ENCODE results near the gene ALG12.

The ALG12 gene

DNA sequence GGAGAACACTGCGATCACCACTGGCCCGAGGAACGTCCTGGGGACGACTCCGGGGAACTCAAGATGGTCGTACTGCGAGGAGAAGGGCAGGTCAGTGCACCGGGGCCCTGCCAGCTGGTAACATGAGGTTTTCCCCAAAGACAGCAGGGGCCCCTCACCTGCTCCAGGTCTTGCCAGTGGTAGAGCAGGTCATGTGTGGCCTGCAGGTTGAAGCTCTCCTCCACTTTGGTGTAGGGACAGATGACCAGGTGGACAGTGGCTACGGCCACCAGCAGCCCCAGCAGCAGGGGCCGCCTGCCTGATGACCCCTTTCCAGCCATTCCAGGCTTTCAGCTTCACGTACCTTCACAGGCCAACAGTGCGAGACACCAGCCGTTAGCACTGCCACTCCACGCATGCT lies 4.8 kb downstream of the ALG12 start:
- Histone ChIP-seq H3K27ac (ENCODE audit: low read length) (no peak overlapping the region), H2AFZ (ENCODE audit: low read depth, low read length) (no peak overlapping the region), H3K9ac (ENCODE audit: low read length) (no peak overlapping the region), H3K79me2 (ENCODE audit: low read length) (no peaks in the 10 kb centered on the region), H3K36me3 (replicated peaks; ENCODE audit: low read depth, low read length) (no peaks in the 10 kb centered on the region), H3K27me3 (ENCODE audit: low read depth, low read length) (no peaks in the 10 kb centered on the region), H3K4me1 (ENCODE audit: low read length) (0 out of 2 replicates have a peak, but pooled peaks cover 5% of the 10 kb centered on the region), H3K4me2 (ENCODE audit: low read length) (no peak overlapping the region), H3K9me3 (ENCODE audit: insufficient read depth, low read length) (no peaks in the 10 kb centered on the region), H3K4me3 (ENCODE audit: low read length) (no peak overlapping the region), H4K20me1 (ENCODE audit: insufficient read depth, low read length) (no peaks in the 10 kb centered on the region)
- no peak for TF ChIP-seq EZH2phosphoT487 (IDR thresholded peaks at IDR 0.05; ENCODE audit: low read depth)
- TF ChIP-seq, protein P1, sequence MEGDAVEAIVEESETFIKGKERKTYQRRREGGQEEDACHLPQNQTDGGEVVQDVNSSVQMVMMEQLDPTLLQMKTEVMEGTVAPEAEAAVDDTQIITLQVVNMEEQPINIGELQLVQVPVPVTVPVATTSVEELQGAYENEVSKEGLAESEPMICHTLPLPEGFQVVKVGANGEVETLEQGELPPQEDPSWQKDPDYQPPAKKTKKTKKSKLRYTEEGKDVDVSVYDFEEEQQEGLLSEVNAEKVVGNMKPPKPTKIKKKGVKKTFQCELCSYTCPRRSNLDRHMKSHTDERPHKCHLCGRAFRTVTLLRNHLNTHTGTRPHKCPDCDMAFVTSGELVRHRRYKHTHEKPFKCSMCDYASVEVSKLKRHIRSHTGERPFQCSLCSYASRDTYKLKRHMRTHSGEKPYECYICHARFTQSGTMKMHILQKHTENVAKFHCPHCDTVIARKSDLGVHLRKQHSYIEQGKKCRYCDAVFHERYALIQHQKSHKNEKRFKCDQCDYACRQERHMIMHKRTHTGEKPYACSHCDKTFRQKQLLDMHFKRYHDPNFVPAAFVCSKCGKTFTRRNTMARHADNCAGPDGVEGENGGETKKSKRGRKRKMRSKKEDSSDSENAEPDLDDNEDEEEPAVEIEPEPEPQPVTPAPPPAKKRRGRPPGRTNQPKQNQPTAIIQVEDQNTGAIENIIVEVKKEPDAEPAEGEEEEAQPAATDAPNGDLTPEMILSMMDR (IDR thresholded peaks at IDR 0.05; ENCODE audit: low read depth, low read length) = no peak

DNA sequence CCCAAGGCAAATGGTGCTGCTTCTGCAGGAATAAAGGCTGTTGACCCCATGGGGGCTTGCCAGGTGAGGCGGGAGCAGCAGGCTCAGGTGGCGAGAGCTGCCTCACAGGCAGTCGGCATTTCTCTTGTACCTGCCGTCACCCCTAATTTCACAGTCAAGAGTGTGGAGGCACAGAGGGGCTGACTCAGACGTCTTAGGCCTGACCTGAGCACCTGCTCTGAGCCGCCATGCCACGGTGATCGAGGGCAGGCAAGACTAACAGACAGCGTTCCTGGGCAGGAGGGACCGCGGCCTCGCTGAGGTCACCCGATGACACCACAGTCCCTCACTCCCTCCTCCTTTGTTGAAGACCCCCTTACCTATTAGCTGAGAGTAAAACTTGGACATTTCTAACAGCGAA lies 5.2 kb downstream of the ALG12 start:
- Histone ChIP-seq H2AFZ (ENCODE audit: low read depth, low read length) (no peak overlapping the region), H3K79me2 (ENCODE audit: low read length) (no peaks in the 10 kb centered on the region), H3K4me1 (ENCODE audit: low read length) (0 out of 2 replicates have a peak, but pooled peaks cover 5% of the 10 kb centered on the region), H3K27me3 (ENCODE audit: low read depth, low read length) (no peaks in the 10 kb centered on the region), H4K20me1 (ENCODE audit: insufficient read depth, low read length) (no peaks in the 10 kb centered on the region), H3K4me3 (ENCODE audit: low read length) (no peak overlapping the region), H3K36me3 (replicated peaks; ENCODE audit: low read depth, low read length) (no peaks in the 10 kb centered on the region), H3K9ac (ENCODE audit: low read length) (no peak overlapping the region), H3K9me3 (ENCODE audit: insufficient read depth, low read length) (no peaks in the 10 kb centered on the region), H3K27ac (ENCODE audit: low read length) (no peak overlapping the region), H3K4me2 (ENCODE audit: low read length) (no peak overlapping the region)
- TF ChIP-seq, protein P1 (IDR thresholded peaks at IDR 0.05; ENCODE audit: low read depth, low read length) = no peak
- no peak for TF ChIP-seq EZH2phosphoT487 (IDR thresholded peaks at IDR 0.05; ENCODE audit: low read depth)

DNA sequence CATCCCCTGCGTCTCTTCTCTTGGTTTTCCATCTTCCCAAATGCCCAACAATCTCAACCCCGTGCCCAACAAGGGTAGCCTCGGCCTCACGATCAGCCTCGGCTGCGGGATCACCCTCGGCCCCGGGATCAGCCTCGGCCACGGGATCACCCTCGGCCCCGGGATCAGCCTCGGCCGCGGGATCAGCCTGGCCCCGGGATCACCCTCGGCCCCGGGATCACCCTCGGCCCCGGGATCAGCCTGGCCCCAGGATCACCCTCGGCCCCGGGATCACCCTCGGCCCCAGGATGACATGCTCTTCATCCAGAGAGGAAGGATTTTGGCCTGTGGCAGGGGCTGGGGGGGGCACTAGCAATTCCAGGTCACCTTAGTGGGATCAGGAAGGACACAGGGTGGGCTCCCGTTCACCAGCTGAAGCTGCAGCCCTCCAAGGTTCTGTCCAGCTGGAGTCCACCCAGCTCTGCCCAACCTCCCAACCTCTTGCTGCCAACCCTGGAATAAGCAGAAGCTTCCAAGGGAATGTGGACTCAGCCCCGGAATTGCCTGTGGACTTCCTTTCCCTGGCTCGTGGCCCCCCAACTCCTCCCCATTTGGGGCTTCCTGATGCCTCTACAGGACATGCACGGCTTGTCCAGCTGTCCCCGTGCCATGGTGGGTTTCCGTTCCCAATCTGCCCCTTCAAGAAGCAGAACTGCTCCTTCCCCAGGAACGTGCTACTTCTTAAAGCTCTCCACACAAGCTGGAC lies 6.2 kb downstream of the ALG12 start:
- Histone ChIP-seq H3K27me3 (ENCODE audit: low read depth, low read length) (no peaks in the 10 kb centered on the region), H3K79me2 (ENCODE audit: low read length) (no peaks in the 10 kb centered on the region), H3K27ac (ENCODE audit: low read length) (no peak overlapping the region), H3K4me2 (ENCODE audit: low read length) (no peak overlapping the region), H2AFZ (ENCODE audit: low read depth, low read length) (no peak overlapping the region), H3K9ac (ENCODE audit: low read length) (no peak overlapping the region), H3K4me1 (ENCODE audit: low read length) (0 out of 2 replicates have a peak, but pooled peaks cover 2% of the 10 kb centered on the region), H4K20me1 (ENCODE audit: insufficient read depth, low read length) (no peaks in the 10 kb centered on the region), H3K9me3 (ENCODE audit: insufficient read depth, low read length) (no peaks in the 10 kb centered on the region), H3K4me3 (ENCODE audit: low read length) (no peak overlapping the region), H3K36me3 (replicated peaks; ENCODE audit: low read depth, low read length) (no peaks in the 10 kb centered on the region)
- TF ChIP-seq EZH2phosphoT487 (IDR thresholded peaks at IDR 0.05; ENCODE audit: low read depth) = no peak
- TF ChIP-seq, protein P1 (IDR thresholded peaks at IDR 0.05; ENCODE audit: low read depth, low read length) = no peak

DNA sequence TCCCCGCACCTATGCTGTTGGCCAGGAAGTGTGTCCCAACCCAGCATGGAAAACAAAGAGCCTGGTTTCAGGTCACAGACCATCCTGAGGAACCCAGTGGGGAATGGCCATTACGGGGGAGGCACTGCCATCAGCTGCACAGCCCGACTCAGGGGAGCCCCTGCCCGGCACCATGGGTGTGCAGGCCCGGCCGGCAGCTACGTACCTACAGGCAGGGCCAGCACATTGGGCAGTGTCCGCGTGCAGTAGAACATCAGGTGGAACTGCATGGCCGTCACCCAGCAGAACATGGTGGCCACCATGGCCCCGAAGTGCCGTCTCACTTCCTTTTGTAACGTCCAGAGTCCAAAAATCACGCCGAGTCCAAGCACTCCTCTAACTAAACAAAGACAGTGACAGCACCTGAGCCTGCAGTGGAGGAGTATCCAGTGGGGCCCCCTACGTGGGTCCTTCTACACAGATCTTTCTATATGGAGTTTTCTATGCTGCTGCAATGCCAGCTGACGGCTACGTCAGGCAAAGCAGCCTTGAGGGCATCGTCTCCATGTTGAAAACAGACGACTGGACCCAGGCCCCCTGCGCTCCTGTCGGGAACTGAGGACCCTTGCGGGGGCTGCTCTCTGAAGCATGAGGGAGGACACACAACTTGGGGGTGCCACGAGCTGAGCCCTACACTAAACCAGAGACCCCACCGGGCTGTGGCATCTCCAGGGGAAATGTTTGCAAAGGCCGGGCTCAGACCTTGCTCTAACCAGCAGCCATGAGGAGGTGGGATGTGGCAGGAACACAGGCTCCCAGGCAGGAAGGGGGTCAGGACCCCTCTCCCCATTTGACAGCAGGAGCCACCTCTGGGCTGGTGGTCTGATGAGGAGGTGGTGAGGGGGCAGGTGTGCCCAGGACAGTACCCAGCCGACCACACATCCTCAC lies 7.7 kb downstream of the ALG12 start:
- no peaks in the 10 kb centered on the region for H3K79me2 ChIP-seq (ENCODE audit: low read length)
- H3K9me3 ChIP-seq (ENCODE audit: insufficient read depth, low read length) = no peaks in the 10 kb centered on the region
- H3K4me1 ChIP-seq (ENCODE audit: low read length) = no peaks in the 10 kb centered on the region
- no peak overlapping the region for H3K27ac ChIP-seq (ENCODE audit: low read length)
- H3K36me3 ChIP-seq (replicated peaks; ENCODE audit: low read depth, low read length) = no peaks in the 10 kb centered on the region
- H3K4me3 ChIP-seq (ENCODE audit: low read length) = no peak overlapping the region
- no peaks in the 10 kb centered on the region for H3K27me3 ChIP-seq (ENCODE audit: low read depth, low read length)
- no peak overlapping the region for H3K9ac ChIP-seq (ENCODE audit: low read length)
- TF ChIP-seq, protein P1 (IDR thresholded peaks at IDR 0.05; ENCODE audit: low read depth, low read length) = no peak
- TF ChIP-seq EZH2phosphoT487 (IDR thresholded peaks at IDR 0.05; ENCODE audit: low read depth) = no peak
- no peaks in the 10 kb centered on the region for H4K20me1 ChIP-seq (ENCODE audit: insufficient read depth, low read length)
- no peak overlapping the region for H2AFZ ChIP-seq (ENCODE audit: low read depth, low read length)
- no peak overlapping the region for H3K4me2 ChIP-seq (ENCODE audit: low read length)
